Common myeloid progenitor, CD34-positive (primary cell): ENCODE results near the gene HNRNPH1.

Experiments
- CTCF ChIA-PET: fragments of 350-600 bp; sonication (Branson Sonifier 250); formaldehyde crosslinking; loops from one replicate; lab custom pipeline; 2021; ENCODE audit warnings: antibody characterized with exemption; lab: Charles Lee
- POLR2A ChIA-PET: fragments of 350-600 bp; sonication (Branson Sonifier 250); formaldehyde crosslinking; loops from one replicate; lab custom pipeline; 2021; ENCODE audit warnings: antibody characterized with exemption; lab: Charles Lee
- DNase-seq, 3 donors: peaks; one replicate each; pipeline versions ENCODE4 v3.0.0 to v3.0.0-alpha.2; 2013
- H3K27ac ChIP-seq, 2 experiments: 1 replicate in 1 of 2; 2 replicates in 1 of 2; pipeline ENCODE4 v1.7.0; 2013; ENCODE audit warnings: inconsistent platforms in 2 of 2, low read length in 2 of 2, mild to moderate bottlenecking in 2 of 2, low read depth in 1 of 2, moderate library complexity in 1 of 2; ENCODE audit not compliant: severe bottlenecking in 2 of 2, insufficient read depth in 1 of 2, poor library complexity in 1 of 2
- H3K27me3 ChIP-seq, 5 experiments: replicated peaks in 2 of 5; 1 replicate in 3 of 5; 2 replicates in 2 of 5; pipeline versions ENCODE4 v1.6.1 to v1.7.0; 2013; ENCODE audit warnings: low read length in 4 of 5, mild to moderate bottlenecking in 2 of 5, moderate library complexity in 2 of 5, inconsistent platforms in 1 of 5; ENCODE audit not compliant: insufficient read depth in 5 of 5, control insufficient read depth in 4 of 5
- H3K36me3 ChIP-seq, 4 experiments: 1 replicate in 2 of 4; 2 replicates in 2 of 4; pipeline versions ENCODE4 v1.6.1 to v1.7.0; 2013; ENCODE audit warnings: low read length in 3 of 4, control low read depth in 1 of 4, mild to moderate bottlenecking in 1 of 4; ENCODE audit not compliant: control insufficient read depth in 4 of 4, insufficient read depth in 4 of 4
- H3K4me1 ChIP-seq, 4 experiments: 1 replicate in 3 of 4; 2 replicates in 1 of 4; pipeline versions ENCODE4 v1.6.1 to v1.7.1; 2013; ENCODE audit warnings: low read length in 3 of 4, mild to moderate bottlenecking in 3 of 4, control low read depth in 1 of 4, inconsistent platforms in 1 of 4, moderate library complexity in 1 of 4; ENCODE audit not compliant: control insufficient read depth in 4 of 4, insufficient read depth in 4 of 4; ENCODE audit errors: control extremely low read depth in 1 of 4
- H3K4me3 ChIP-seq, 7 experiments: 1 replicate in 4 of 7; 2 replicates in 3 of 7; pipeline versions ENCODE4 v1.5.1 to v1.7.0; 2013; ENCODE audit warnings: mild to moderate bottlenecking in 7 of 7, low read length in 6 of 7, moderate library complexity in 6 of 7, inconsistent platforms in 2 of 7, low read depth in 2 of 7, control low read depth in 1 of 7; ENCODE audit not compliant: insufficient read depth in 4 of 7, control insufficient read depth in 1 of 7; ENCODE audit errors: extremely low read depth in 1 of 7
- H3K9me3 ChIP-seq, 5 experiments: 1 replicate in 4 of 5; 2 replicates in 1 of 5; pipeline versions ENCODE4 v1.6.1 to v1.7.1; 2013; ENCODE audit warnings: low read length in 4 of 5, mild to moderate bottlenecking in 2 of 5, inconsistent platforms in 1 of 5, low read depth in 1 of 5, moderate library complexity in 1 of 5; ENCODE audit not compliant: control insufficient read depth in 4 of 5, insufficient read depth in 2 of 5; ENCODE audit errors: control extremely low read depth in 1 of 5
- WGBS: methylation state at CpG from one replicate; pipeline ENCODE4 v1.1.5; 2013; ENCODE audit not compliant: insufficient coverage; 5-methylcytosine and 5-hydroxymethylcytosine counted together

HNRNPH1 gene

GRCh38 chr5:179564526-179564925 lies 58.9 kb downstream of the HNRNPH1 start:
- H3K9me3 ChIP-seq = no peaks in the 10 kb centered on the region
- no peak overlapping the region for H3K27ac ChIP-seq
- ChIA-PET POLR2A (no interaction called here), CTCF (no interaction called here)
- H3K4me3 ChIP-seq = no peak overlapping the region
- peaks cover 10 to 54% (median 36%) of the 10 kb centered on the region in 4 experiments for H3K36me3 ChIP-seq
- H3K27me3 ChIP-seq = no peaks in the 10 kb centered on the region
- no peak for DNase-seq
- H3K4me1 ChIP-seq = peaks cover 4 to 18% (median 17%) of the 10 kb centered on the region in 4 experiments
- 100% methylated on average over 1 of the region's 2 CpGs for WGBS
